AG20443 (cell line): Measurements from ENCODE around the gene MGAT2.
"Not testable (repeated sequence)": the region's sequence is repeated elsewhere in the genome, so short reads cannot be mapped to it uniquely, and the experiment has no call there.

Experiments used
- DNase-seq: peaks from one replicate; pipeline ENCODE4 v3.0.0; 2012; ENCODE audit warnings: low spot score, mixed read lengths

MGAT2 gene

DNA sequence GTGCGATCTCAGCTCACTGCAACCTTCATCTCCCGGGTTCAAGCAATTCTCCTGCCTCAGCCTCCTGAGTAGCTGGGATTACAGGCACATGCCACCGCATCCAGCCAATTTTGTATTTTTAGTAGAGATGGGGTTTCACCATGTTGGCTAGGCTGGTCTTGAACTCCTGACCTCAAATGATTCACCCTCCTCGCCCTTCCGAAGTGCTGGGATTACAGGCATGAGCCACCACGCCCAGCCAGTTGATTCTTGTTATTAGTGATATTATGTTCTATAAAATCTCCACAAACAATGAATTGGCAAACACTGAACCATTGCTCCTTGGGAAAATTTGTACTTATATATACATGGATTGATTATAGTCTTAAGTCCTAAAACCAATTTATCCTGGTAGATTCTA, 36.9 kb downstream of the MGAT2 start:
- DNase-seq = not testable (repeated sequence)

- no peak for DNase-seq
Observed at GRCh38 chr14:49659526-49660455, 39.2 kb downstream of the MGAT2 start.

DNA sequence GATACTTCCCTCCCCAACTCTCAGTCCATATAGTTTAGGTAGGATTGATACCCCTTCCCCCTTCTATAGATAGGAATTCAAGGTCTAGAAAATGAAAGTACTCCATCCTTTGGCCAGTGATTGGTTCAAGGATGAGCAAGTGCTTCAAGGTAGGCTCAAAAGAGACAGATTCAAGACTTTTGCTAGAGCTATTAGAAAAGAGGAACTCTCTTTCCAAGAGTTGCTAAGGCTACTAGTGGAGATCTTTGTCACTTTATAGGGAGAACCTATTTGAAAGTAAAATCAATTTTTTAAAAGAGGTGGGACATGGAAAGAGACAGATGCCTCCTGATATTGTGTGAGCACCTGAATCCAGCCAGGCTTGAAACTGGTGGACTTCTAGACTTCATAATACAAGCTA, 49.9 kb downstream of the MGAT2 start:
- DNase-seq = no peak
